Endodermal cell (in vitro differentiated cells): ENCODE results near the gene COL13A1. TPM values are rescaled to one million over a fixed set of nuclear protein-coding genes. Genes with fewer than 3 reads are reported as not detected.
A peak's percentile ranks its signal among the peaks of the same experiment; 100 is the strongest.

ENCODE experiments used
- DNase-seq: peaks from one replicate; pipeline ENCODE4 v3.0.0-alpha.2; 2017
- H3K27ac ChIP-seq: 2 replicates; pipeline ENCODE4 v1.5.1; 2013; ENCODE audit warnings: mild to moderate bottlenecking, low read depth, low read length, moderate library complexity
- H3K27me3 ChIP-seq: 2 replicates; pipeline ENCODE4 v1.6.1; 2013; ENCODE audit warnings: mild to moderate bottlenecking, low read length, moderate library complexity; ENCODE audit not compliant: insufficient read depth, control insufficient read depth, poor library complexity, severe bottlenecking
- H3K36me3 ChIP-seq: 2 replicates; pipeline ENCODE4 v1.7.0; 2013; ENCODE audit warnings: mild to moderate bottlenecking, low read length, moderate library complexity; ENCODE audit not compliant: control insufficient read depth, insufficient read depth
- H3K4me1 ChIP-seq: one replicate; pipeline ENCODE4 v1.7.0; 2013; ENCODE audit warnings: low read length; ENCODE audit not compliant: control insufficient read depth, insufficient read depth
- H3K4me3 ChIP-seq: 2 replicates; pipeline ENCODE4 v1.5.1; 2013; ENCODE audit warnings: mild to moderate bottlenecking, low read length, moderate library complexity
- H3K9ac ChIP-seq: 2 replicates; pipeline ENCODE4 v1.6.1; 2013; ENCODE audit warnings: mild to moderate bottlenecking, low read length, moderate library complexity; ENCODE audit not compliant: poor library complexity, severe bottlenecking; ENCODE audit errors: extremely low read depth
- H3K9me3 ChIP-seq: 2 replicates; pipeline ENCODE4 v1.6.1; 2013; ENCODE audit warnings: mild to moderate bottlenecking, low read length, moderate library complexity; ENCODE audit not compliant: control insufficient read depth
- H3K27ac Mint-ChIP-seq: 2 replicates; pipeline ENCODE4 v1.8.0; 2020; ENCODE audit warnings: mixed read lengths
- H3K27me3 Mint-ChIP-seq: 2 replicates; pipeline ENCODE4 v1.8.0; 2021; ENCODE audit warnings: mild to moderate bottlenecking, mixed read lengths; ENCODE audit not compliant: insufficient read depth
- H3K36me3 Mint-ChIP-seq: 2 replicates; pipeline ENCODE4 v1.8.0; 2020; ENCODE audit warnings: low read depth, mixed read lengths
- H3K4me1 Mint-ChIP-seq: 2 replicates; pipeline ENCODE4 v1.8.0; 2020; ENCODE audit warnings: mixed read lengths
- H3K4me3 Mint-ChIP-seq: 2 replicates; pipeline ENCODE4 v1.8.0; 2020; ENCODE audit warnings: mild to moderate bottlenecking, moderate library complexity, mixed read lengths
- H3K9me3 Mint-ChIP-seq: 2 replicates; pipeline ENCODE4 v1.8.0; 2020; ENCODE audit warnings: mild to moderate bottlenecking, mixed read lengths
- WGBS, 2 experiments: methylation state at CpG; one replicate each; pipeline versions ENCODE4 v1.1.5 to v1.1.7; 2013; ENCODE audit warnings: missing lambda C conversion rate in 2 of 2, mixed read lengths in 1 of 2; ENCODE audit not compliant: insufficient coverage in 1 of 2, insufficient read length in 1 of 2; 5-methylcytosine and 5-hydroxymethylcytosine counted together
- total RNA-seq, 2 donors: library from RNA; stranded (reverse); fragmentation: NEBNext Ultra II Directional in 1 of 2; extraction: Animal tissue kit (Norgen Biotek cat#: 25700) in 1 of 2; gene quantifications; 2 replicates in 1 of 2; 3 replicates in 1 of 2; pipeline ENCODE4 v1.2.1, GENCODE V29; 2021
- TF ChIP-seq, protein P1 (sequence below): fragments of 200-600 bp; sonication (generic); conservative IDR thresholded peaks from 2 replicates; pipeline ENCODE4 v1.5.0; 2021; ENCODE audit warnings: antibody characterized with exemption, mild to moderate bottlenecking

Gene COL13A1
- total RNA-seq, 2 donors from 2014 or later, result 15.9 to 20.7 TPM

DNA sequence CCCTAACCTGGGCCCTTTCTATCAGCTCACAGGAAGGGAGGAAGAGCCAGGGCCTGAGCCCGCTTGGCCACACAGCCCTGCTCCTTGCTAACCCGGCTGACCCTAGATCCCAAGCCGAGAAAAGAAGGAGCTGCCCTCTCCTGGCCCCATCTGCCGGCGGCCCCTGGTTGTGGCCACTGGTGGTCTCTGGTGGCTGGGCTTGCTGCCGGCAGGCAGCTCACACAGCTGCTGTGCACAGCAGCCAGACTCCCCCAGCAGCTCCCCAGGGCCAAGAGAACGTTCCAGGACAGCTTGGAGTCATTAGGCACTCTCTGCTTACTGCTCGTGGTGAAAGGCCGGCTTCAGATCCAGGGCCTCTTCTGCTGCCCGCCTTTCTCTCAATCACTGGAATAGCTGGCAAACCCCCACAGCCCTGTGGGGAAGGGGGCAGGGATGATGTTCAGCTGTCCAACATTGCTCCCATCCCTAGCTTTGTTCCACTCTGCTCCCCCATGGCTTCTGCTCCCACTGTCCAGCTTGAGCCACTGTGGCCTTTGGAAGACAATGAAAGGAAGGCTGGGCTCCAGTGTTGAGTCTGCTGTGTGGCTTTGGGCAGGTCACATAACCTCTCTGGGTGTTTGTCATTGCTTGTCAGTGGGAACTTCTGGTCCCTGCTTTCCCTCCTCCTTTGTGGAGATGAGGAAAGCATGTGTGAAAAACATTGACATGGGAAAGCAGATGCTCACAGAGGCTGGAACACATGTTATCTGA, 35.4 kb upstream of the COL13A1 start:
- Histone ChIP-seq H3K27me3 (no peaks in the 10 kb centered on the region), H3K4me1 (peaks cover 5% of the 10 kb centered on the region), H3K36me3 (no peaks in the 10 kb centered on the region), H3K9ac (no peak overlapping the region), H3K9me3 (no peaks in the 10 kb centered on the region), H3K27ac (no peak overlapping the region), H3K4me3 (no peak overlapping the region)
- TF ChIP-seq, protein P1, sequence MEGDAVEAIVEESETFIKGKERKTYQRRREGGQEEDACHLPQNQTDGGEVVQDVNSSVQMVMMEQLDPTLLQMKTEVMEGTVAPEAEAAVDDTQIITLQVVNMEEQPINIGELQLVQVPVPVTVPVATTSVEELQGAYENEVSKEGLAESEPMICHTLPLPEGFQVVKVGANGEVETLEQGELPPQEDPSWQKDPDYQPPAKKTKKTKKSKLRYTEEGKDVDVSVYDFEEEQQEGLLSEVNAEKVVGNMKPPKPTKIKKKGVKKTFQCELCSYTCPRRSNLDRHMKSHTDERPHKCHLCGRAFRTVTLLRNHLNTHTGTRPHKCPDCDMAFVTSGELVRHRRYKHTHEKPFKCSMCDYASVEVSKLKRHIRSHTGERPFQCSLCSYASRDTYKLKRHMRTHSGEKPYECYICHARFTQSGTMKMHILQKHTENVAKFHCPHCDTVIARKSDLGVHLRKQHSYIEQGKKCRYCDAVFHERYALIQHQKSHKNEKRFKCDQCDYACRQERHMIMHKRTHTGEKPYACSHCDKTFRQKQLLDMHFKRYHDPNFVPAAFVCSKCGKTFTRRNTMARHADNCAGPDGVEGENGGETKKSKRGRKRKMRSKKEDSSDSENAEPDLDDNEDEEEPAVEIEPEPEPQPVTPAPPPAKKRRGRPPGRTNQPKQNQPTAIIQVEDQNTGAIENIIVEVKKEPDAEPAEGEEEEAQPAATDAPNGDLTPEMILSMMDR, result no peak
- H3K36me3 Mint-ChIP-seq, result no peaks in the 10 kb centered on the region
- no peaks in the 10 kb centered on the region for H3K9me3 Mint-ChIP-seq
- whole genome bisulfite sequencing, 2 experiments, result 75 to 87% methylated on average over 4 to 10 of the region's 10 CpGs
- H3K4me1 Mint-ChIP-seq, result peaks cover 16% of the 10 kb centered on the region
- peaks cover 25% of the 10 kb centered on the region for H3K27me3 Mint-ChIP-seq
- H3K4me3 Mint-ChIP-seq, result no peak overlapping the region
- peak; percentile 64 for DNase-seq
- no peak overlapping the region for H3K27ac Mint-ChIP-seq

DNA sequence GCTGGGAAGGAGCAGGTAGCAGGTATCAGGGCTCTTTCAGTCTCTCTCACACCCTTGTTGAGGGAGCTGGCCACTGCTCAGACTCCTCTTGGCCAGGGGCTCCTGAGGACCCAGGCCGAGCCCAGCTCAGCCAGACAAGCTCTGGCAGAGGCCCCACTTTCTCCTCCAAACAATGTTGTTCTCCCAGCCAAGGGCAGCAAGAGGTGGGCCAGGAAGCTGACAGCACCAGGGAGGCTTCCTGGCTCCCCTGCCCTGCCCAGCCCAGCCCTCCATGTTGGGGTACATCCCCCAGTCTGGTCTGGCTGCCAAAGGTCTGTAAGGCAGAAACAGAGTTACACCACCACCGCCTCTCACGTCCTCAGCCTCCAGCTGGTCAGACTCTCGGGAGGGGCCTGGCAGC, 33.9 kb upstream of the COL13A1 start:
- Histone ChIP-seq H3K9ac (no peak overlapping the region), H3K9me3 (no peaks in the 10 kb centered on the region), H3K4me3 (no peak overlapping the region), H3K4me1 (peaks cover 5% of the 10 kb centered on the region), H3K36me3 (no peaks in the 10 kb centered on the region), H3K27ac (no peak overlapping the region), H3K27me3 (no peaks in the 10 kb centered on the region)
- H3K4me1 Mint-ChIP-seq, result peaks cover 16% of the 10 kb centered on the region
- H3K36me3 Mint-ChIP-seq, result no peaks in the 10 kb centered on the region
- H3K9me3 Mint-ChIP-seq, result peaks cover under 1% of the 10 kb centered on the region
- DNase-seq, result no peak
- H3K4me3 Mint-ChIP-seq, result no peak overlapping the region
- TF ChIP-seq, protein P1, result no peak
- WGBS, 2 experiments, result 89 to 100% methylated on average over 2 to 4 of the region's 4 CpGs
- peaks cover 18% of the 10 kb centered on the region for H3K27me3 Mint-ChIP-seq
- no peak overlapping the region for H3K27ac Mint-ChIP-seq

DNA sequence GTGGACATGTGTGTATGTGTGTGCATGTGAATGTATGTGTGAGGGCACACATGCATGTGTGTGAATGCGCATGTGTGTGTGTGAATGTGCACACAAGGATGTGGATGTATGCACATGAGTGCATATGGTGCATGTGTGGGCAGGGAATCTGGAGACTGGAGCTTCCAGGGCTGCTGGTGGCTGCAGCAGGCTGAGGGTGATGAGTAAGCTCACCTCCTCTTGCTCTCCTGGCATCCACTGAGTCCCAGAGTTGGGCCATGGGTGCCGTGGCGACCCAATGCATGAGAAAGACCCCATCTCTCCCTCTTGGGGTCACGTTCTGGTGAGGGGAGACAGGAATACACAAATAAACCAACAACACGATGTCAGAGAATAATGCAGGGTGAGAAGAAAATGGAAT, 33.3 kb upstream of the COL13A1 start:
- Histone ChIP-seq H3K9me3 (no peaks in the 10 kb centered on the region), H3K27ac (no peak overlapping the region), H3K27me3 (no peaks in the 10 kb centered on the region), H3K4me3 (no peak overlapping the region), H3K9ac (no peak overlapping the region), H3K36me3 (no peaks in the 10 kb centered on the region), H3K4me1 (peaks cover 5% of the 10 kb centered on the region)
- H3K27ac Mint-ChIP-seq, result peak overlapping the region; percentile 94
- peaks cover 22% of the 10 kb centered on the region for H3K27me3 Mint-ChIP-seq
- peaks cover 16% of the 10 kb centered on the region for H3K4me1 Mint-ChIP-seq
- peaks cover 7% of the 10 kb centered on the region for H3K9me3 Mint-ChIP-seq
- no peak overlapping the region for H3K4me3 Mint-ChIP-seq
- H3K36me3 Mint-ChIP-seq, result no peaks in the 10 kb centered on the region
- DNase-seq, result no peak
- TF ChIP-seq, protein P1, result no peak
- WGBS, 2 experiments, result 91 to 100% methylated on average over 1 to 5 of the region's 5 CpGs
